Ishikawa (cell line): ENCODE data around the gene ANKRD11.

Experiments used
- CEBPB ChIP-seq: IDR thresholded peaks from 2 replicates; pipeline ENCODE4 v1.6.1; 2012
- EGR1 ChIP-seq: IDR thresholded peaks from 2 replicates; pipeline ENCODE4 v1.6.1; 2012
- EP300 ChIP-seq: IDR thresholded peaks from 2 replicates; pipeline ENCODE4 v1.6.1; 2012; ENCODE audit warnings: borderline replicate concordance
- FOXM1 ChIP-seq: IDR thresholded peaks from 2 replicates; pipeline ENCODE4 v1.6.1; 2012; ENCODE audit warnings: low read depth, borderline replicate concordance
- MAX ChIP-seq: IDR thresholded peaks from 2 replicates; pipeline ENCODE4 v1.6.1; 2012
- NFIC ChIP-seq: IDR thresholded peaks from 2 replicates; pipeline ENCODE4 v1.6.1; 2012
- REST ChIP-seq: IDR thresholded peaks from 2 replicates; pipeline ENCODE4 v1.6.1; 2012; ENCODE audit warnings: low read depth, mild to moderate bottlenecking
- TAF1 ChIP-seq: IDR thresholded peaks from 2 replicates; pipeline ENCODE4 v1.6.1; 2012; ENCODE audit warnings: low read depth, mild to moderate bottlenecking
- TCF12 ChIP-seq: IDR thresholded peaks from 2 replicates; pipeline ENCODE4 v1.6.1; 2012; ENCODE audit warnings: low read depth
- TEAD4 ChIP-seq: IDR thresholded peaks from 2 replicates; pipeline ENCODE4 v1.6.1; 2012
- YY1 ChIP-seq: IDR thresholded peaks from 2 replicates; pipeline ENCODE4 v1.6.1; 2012; ENCODE audit warnings: low read depth
- ZBTB7A ChIP-seq: IDR thresholded peaks from 2 replicates; pipeline ENCODE4 v1.6.1; 2012; ENCODE audit warnings: low read depth

- TF ChIP-seq EGR1: no peak
- TF ChIP-seq TAF1: no peak
- no peak for TF ChIP-seq ZBTB7A
- no peak for TF ChIP-seq FOXM1
- no peak for TF ChIP-seq TEAD4
- TF ChIP-seq EP300: no peak
- no peak for TF ChIP-seq MAX
- TF ChIP-seq REST: no peak
- TF ChIP-seq NFIC: no peak
- no peak for TF ChIP-seq YY1
- TF ChIP-seq CEBPB: no peak
- no peak for TF ChIP-seq TCF12
These were observed 176.0 kb downstream of the ANKRD11 start for GRCh38 chr16:89314357-89314756.
